Measurements from ENCODE around the gene CELF2.

Gene CELF2

GRCh38 chr10:11050301-11051287 is 32.9 kb downstream of the CELF2 start:
- DNase-seq (ENCODE audit: low spot score in 2 of 2) (no peak), ATAC-seq (no peak)
- Mint-ChIP-seq H3K4me3 (no peak overlapping the region), H3K9me3 (no peaks in the 10 kb centered on the region), H3K36me3 (no peaks in the 10 kb centered on the region), H3K27ac (no peak overlapping the region), H3K4me1 (no peaks in the 10 kb centered on the region)

DNA sequence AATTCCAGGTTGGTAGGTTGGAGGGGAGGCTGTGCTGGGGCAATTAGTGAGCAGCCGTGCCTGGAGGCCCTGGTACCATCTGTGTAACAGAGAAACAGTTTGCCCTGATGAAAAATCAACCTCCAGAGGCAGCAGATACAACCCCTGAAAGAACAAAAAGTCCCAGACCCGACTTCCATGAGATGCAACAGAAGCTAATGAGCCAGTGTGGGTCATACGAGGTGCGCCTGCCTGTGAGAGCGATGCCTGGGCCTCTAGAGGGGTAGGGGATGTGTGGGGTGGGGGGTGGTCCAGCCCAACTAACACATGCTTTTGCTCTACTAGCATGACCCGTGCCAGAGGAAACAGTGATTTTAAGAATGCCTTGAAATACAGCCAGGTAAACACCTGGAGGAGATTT is 39.3 kb downstream of the CELF2 start:
- DNase-seq (ENCODE audit: low spot score in 2 of 2) (no peak), ATAC-seq (no peak)
- Mint-ChIP-seq H3K4me1 (no peaks in the 10 kb centered on the region), H3K4me3 (no peak overlapping the region), H3K27ac (no peak overlapping the region), H3K36me3 (no peaks in the 10 kb centered on the region), H3K9me3 (no peaks in the 10 kb centered on the region)

DNA sequence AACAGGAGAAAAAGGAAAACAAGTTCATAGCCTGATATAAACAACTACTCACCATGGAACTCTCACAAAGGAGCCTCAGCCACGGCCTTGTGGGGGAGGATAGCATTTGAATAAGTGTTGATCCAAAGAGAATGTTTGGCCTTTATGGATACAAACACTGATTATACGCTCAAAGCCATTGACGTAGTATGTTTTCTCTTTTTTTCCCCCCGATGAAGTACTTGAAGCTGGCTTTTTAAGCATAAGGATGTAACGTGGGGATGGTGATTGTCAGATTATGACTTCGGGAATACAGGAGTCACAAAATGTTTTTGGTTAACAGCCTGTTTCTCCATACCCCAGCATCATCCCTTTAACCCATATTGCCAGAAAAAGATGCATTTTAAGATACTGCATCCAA is 39.8 kb downstream of the CELF2 start:
- no peaks in the 10 kb centered on the region for H3K9me3 Mint-ChIP-seq
- no peak overlapping the region for H3K4me3 Mint-ChIP-seq
- no peaks in the 10 kb centered on the region for H3K4me1 Mint-ChIP-seq
- DNase-seq (ENCODE audit: low spot score in 2 of 2) (no peak), ATAC-seq (no peak)
- no peak overlapping the region for H3K27ac Mint-ChIP-seq
- H3K36me3 Mint-ChIP-seq = no peaks in the 10 kb centered on the region

- no peaks in the 10 kb centered on the region for H3K36me3 Mint-ChIP-seq
- no peak overlapping the region for H3K27ac Mint-ChIP-seq
- DNase-seq (ENCODE audit: low spot score in 2 of 2) = no peak
- no peak overlapping the region for H3K4me3 Mint-ChIP-seq
- H3K9me3 Mint-ChIP-seq = no peaks in the 10 kb centered on the region
- ATAC-seq = no peak
- H3K4me1 Mint-ChIP-seq = no peaks in the 10 kb centered on the region
Measured at GRCh38 chr10:11057994-11058393, 40.3 kb downstream of the CELF2 start.

GRCh38 chr10:11058965-11059364 is 41.3 kb downstream of the CELF2 start:
- Mint-ChIP-seq H3K4me3 (no peak overlapping the region), H3K27ac (no peak overlapping the region), H3K36me3 (no peaks in the 10 kb centered on the region), H3K9me3 (no peaks in the 10 kb centered on the region), H3K4me1 (no peaks in the 10 kb centered on the region)
- DNase-seq (ENCODE audit: low spot score in 2 of 2) (no peak), ATAC-seq (no peak)

DNA sequence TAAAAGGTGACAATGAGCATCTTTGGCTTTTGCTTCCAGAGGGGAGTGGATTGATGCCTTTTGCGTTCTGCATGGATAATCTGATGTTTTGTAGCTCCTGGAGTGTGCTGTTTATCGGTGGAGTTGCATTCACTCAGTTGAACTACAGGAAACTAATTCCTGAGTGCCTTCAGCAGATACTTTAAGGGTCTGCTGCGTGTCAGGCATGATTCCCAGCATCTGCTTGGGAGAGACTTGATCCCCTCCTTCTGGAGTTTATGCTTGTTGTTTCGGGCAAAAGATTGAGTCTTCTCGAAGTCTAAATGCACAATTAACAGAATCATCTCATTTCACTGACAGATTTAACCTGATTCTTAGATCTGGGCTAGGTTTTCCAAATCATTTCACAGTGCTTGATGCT is 46.2 kb downstream of the CELF2 start:
- Mint-ChIP-seq H3K9me3 (no peaks in the 10 kb centered on the region), H3K4me3 (no peak overlapping the region), H3K36me3 (no peaks in the 10 kb centered on the region), H3K27ac (no peak overlapping the region), H3K4me1 (no peaks in the 10 kb centered on the region)
- DNase-seq (ENCODE audit: low spot score in 2 of 2) (no peak), ATAC-seq (no peak)

- no peak for DNase-seq (ENCODE audit: low spot score in 2 of 2)
- Mint-ChIP-seq H3K4me1 (no peaks in the 10 kb centered on the region), H3K4me3 (no peak overlapping the region), H3K36me3 (no peaks in the 10 kb centered on the region), H3K27ac (no peak overlapping the region), H3K9me3 (no peaks in the 10 kb centered on the region)
- no peak for ATAC-seq
Measured at GRCh38 chr10:11064832-11065231, 47.2 kb downstream of the CELF2 start.

GRCh38 chr10:11065567-11065966 is 47.9 kb downstream of the CELF2 start:
- no peaks in the 10 kb centered on the region for H3K9me3 Mint-ChIP-seq
- H3K4me3 Mint-ChIP-seq = no peak overlapping the region
- DNase-seq (ENCODE audit: low spot score in 2 of 2) (no peak), ATAC-seq (no peak)
- H3K27ac Mint-ChIP-seq = no peak overlapping the region
- no peaks in the 10 kb centered on the region for H3K36me3 Mint-ChIP-seq
- no peaks in the 10 kb centered on the region for H3K4me1 Mint-ChIP-seq

GRCh38 chr10:11066520-11066919 is 48.8 kb downstream of the CELF2 start:
- no peak overlapping the region for H3K27ac Mint-ChIP-seq
- no peaks in the 10 kb centered on the region for H3K4me1 Mint-ChIP-seq
- no peak overlapping the region for H3K4me3 Mint-ChIP-seq
- no peaks in the 10 kb centered on the region for H3K36me3 Mint-ChIP-seq
- H3K9me3 Mint-ChIP-seq = no peaks in the 10 kb centered on the region
- DNase-seq (ENCODE audit: low spot score in 2 of 2) (no peak), ATAC-seq (no peak)

GRCh38 chr10:11068861-11069633 is 51.4 kb downstream of the CELF2 start:
- no peaks in the 10 kb centered on the region for H3K36me3 Mint-ChIP-seq
- no peak for ATAC-seq
- H3K9me3 Mint-ChIP-seq = no peaks in the 10 kb centered on the region
- no peak overlapping the region for H3K4me3 Mint-ChIP-seq
- H3K4me1 Mint-ChIP-seq = no peaks in the 10 kb centered on the region
- no peak for DNase-seq (ENCODE audit: low spot score in 2 of 2)
- H3K27ac Mint-ChIP-seq = no peak overlapping the region

GRCh38 chr10:11073410-11073809 is 55.7 kb downstream of the CELF2 start:
- DNase-seq (ENCODE audit: low spot score in 2 of 2) (no peak), ATAC-seq (no peak)
- H3K36me3 Mint-ChIP-seq = no peaks in the 10 kb centered on the region
- H3K9me3 Mint-ChIP-seq = no peaks in the 10 kb centered on the region
- H3K27ac Mint-ChIP-seq = no peak overlapping the region
- no peak overlapping the region for H3K4me3 Mint-ChIP-seq
- peaks cover 7% of the 10 kb centered on the region for H3K4me1 Mint-ChIP-seq

GRCh38 chr10:11074536-11075267 is 57.0 kb downstream of the CELF2 start:
- no peaks in the 10 kb centered on the region for H3K36me3 Mint-ChIP-seq
- peaks cover 7% of the 10 kb centered on the region for H3K4me1 Mint-ChIP-seq
- no peak overlapping the region for H3K4me3 Mint-ChIP-seq
- H3K27ac Mint-ChIP-seq = no peak overlapping the region
- ATAC-seq = no peak
- no peaks in the 10 kb centered on the region for H3K9me3 Mint-ChIP-seq
- no peak for DNase-seq (ENCODE audit: low spot score in 2 of 2)

DNA sequence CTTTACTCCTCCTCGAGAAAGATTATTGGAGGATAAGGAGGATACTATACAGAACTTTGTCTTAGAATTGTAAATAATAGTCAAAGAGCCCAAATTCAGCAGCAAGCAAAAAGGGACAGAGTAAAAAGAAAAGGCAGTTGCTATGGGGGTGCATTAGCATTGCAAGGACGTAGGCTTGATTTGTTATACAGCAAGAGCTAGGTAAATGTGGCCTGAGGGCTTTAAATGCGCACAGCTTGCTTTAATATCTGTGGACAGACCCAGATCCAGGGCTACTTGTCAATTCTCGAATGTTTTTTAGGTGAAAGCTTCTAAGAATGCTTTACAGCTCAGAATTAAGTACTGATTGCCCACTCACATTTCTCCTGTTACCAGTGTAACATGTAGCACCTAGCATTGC is 58.5 kb downstream of the CELF2 start:
- H3K4me1 Mint-ChIP-seq = peaks cover 7% of the 10 kb centered on the region

DNA sequence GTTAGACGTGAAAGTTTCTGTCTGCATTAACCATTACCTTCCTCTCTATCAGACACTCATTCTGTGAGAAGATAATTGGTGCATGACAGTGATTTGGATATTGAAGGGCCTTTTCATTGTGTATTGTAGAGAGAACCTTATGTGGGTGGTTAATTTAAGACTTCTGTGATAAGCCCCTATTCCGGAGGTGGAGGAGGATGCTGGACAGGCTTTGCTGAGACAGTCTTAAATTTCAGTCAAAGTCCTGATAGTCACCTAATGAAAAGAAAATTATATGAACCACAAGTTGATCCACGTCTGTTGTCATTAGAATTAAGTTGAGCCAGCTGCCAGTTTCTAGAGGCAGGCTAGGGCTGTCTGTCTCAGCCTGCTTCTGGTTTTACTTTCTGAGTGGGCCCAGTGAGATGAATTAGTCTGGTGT is 62.9 kb downstream of the CELF2 start:
- H3K9me3 Mint-ChIP-seq = no peaks in the 10 kb centered on the region
- DNase-seq (ENCODE audit: low spot score in 2 of 2) = no peak
- no peak overlapping the region for H3K27ac Mint-ChIP-seq
- no peaks in the 10 kb centered on the region for H3K4me1 Mint-ChIP-seq
- H3K4me3 Mint-ChIP-seq = no peak overlapping the region
- no peak for ATAC-seq
- H3K36me3 Mint-ChIP-seq = no peaks in the 10 kb centered on the region

More for the DNA sequence above, 58.5 kb downstream of the CELF2 start:
- ATAC-seq (no peak), DNase-seq (ENCODE audit: low spot score in 2 of 2) (no peak)
- Mint-ChIP-seq H3K36me3 (no peaks in the 10 kb centered on the region), H3K27ac (no peak overlapping the region), H3K4me3 (no peak overlapping the region), H3K9me3 (no peaks in the 10 kb centered on the region)

DNA sequence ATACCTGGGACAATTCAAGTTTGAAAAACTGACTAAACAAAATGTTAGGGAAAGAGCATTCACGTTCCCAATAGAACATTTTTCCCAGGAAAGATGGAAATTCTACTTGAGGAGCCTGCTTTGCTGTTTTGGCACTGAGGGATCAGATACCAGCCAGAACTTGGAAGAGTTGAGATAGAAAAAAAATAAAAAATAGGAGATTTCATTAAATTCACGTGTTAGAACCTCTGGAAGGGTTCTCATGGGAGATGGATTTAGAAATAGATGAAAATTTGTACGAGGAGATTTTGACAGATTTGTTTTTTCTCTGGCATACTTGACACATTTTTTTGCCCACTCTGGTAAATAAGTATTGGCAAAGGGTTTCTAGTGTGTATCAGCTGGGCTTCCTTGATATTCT is 63.7 kb downstream of the CELF2 start:
- H3K36me3 Mint-ChIP-seq = no peaks in the 10 kb centered on the region
- H3K27ac Mint-ChIP-seq = no peak overlapping the region
- H3K4me1 Mint-ChIP-seq = no peaks in the 10 kb centered on the region
- DNase-seq (ENCODE audit: low spot score in 2 of 2) = no peak
- no peaks in the 10 kb centered on the region for H3K9me3 Mint-ChIP-seq
- ATAC-seq = no peak
- no peak overlapping the region for H3K4me3 Mint-ChIP-seq
